WTC11 (cell line): Measurements from ENCODE around the gene C4BPB. TPM values are rescaled to one million over a fixed set of nuclear protein-coding genes. Genes with fewer than 3 reads are reported as not detected.

Experiments used
- ATAC-seq: fragments of 200-7000 bp; cut with Tn5 transposase; 2 replicates; pipeline ENCODE4 v1.10.0; 2021; ENCODE audit warnings: mild to moderate bottlenecking, moderate library complexity
- CTCF ChIA-PET: fragments of 300-600 bp; sonication (Branson Sonifier 250); formaldehyde crosslinking; loops from one replicate; lab custom pipeline; 2021; ENCODE audit warnings: antibody characterized with exemption; lab: Charles Lee
- POLR2A ChIA-PET: fragments of 350-600 bp; sonication (Branson Sonifier 250); formaldehyde crosslinking; loops from one replicate; lab custom pipeline; 2021; ENCODE audit warnings: antibody characterized with exemption; lab: Charles Lee
- DNase-seq: peaks from one replicate; pipeline ENCODE4 v3.0.0; 2021; ENCODE audit warnings: low spot score
- H3K27ac Mint-ChIP-seq: 2 replicates; pipeline ENCODE4 v1.8.0; 2021; ENCODE audit warnings: mixed read lengths
- H3K27me3 Mint-ChIP-seq: 2 replicates; pipeline ENCODE4 v1.8.0; 2021; ENCODE audit warnings: low read depth, mild to moderate bottlenecking, moderate library complexity, mixed read lengths
- H3K36me3 Mint-ChIP-seq: 2 replicates; pipeline ENCODE4 v1.8.0; 2021; ENCODE audit warnings: mixed read lengths
- H3K4me1 Mint-ChIP-seq: 2 replicates; pipeline ENCODE4 v1.8.0; 2022; ENCODE audit warnings: mixed read lengths
- H3K4me3 Mint-ChIP-seq: 2 replicates; pipeline ENCODE4 v1.8.0; 2021; ENCODE audit warnings: mild to moderate bottlenecking, moderate library complexity, mixed read lengths
- H3K9me3 Mint-ChIP-seq: 2 replicates; pipeline ENCODE4 v1.8.0; 2021; ENCODE audit warnings: mixed read lengths
- CREB1 ChIP-seq: sonication (generic); formaldehyde crosslinking; IDR thresholded peaks from 2 replicates; pipeline ENCODE4 v1.8.0; 2023; ENCODE audit warnings: mild to moderate bottlenecking, missing genetic modification reagents
- EMX1 ChIP-seq: fragments of 250-450 bp; sonication (Bioruptor Pico); IDR thresholded peaks from 2 replicates; pipeline ENCODE4 v1.8.0; 2021; ENCODE audit warnings: mild to moderate bottlenecking
- FOXP1 ChIP-seq: sonication (generic); formaldehyde crosslinking; IDR thresholded peaks from 2 replicates; pipeline ENCODE4 v1.8.0; 2022; ENCODE audit warnings: missing genetic modification reagents, mild to moderate bottlenecking, moderate library complexity, borderline replicate concordance
- JAZF1 ChIP-seq: fragments of 250-450 bp; sonication (Bioruptor Pico); IDR thresholded peaks from 2 replicates; pipeline ENCODE4 v1.9.0; 2021; ENCODE audit warnings: moderate library complexity, mild to moderate bottlenecking, inconsistent platforms
- NFATC4 ChIP-seq: fragments of 250-450 bp; sonication (Bioruptor Pico); IDR thresholded peaks from 2 replicates; pipeline ENCODE4 v1.9.0; 2021; ENCODE audit warnings: mild to moderate bottlenecking
- NR3C1 ChIP-seq: sonication (generic); formaldehyde crosslinking; conservative IDR thresholded peaks from 2 replicates; pipeline ENCODE4 v1.8.1; 2023; ENCODE audit warnings: low read depth, mild to moderate bottlenecking, missing genetic modification reagents
- PRRX2 ChIP-seq: fragments of 250-450 bp; sonication (Bioruptor Pico); IDR thresholded peaks from 2 replicates; pipeline ENCODE4 v1.8.0; 2021; ENCODE audit warnings: mild to moderate bottlenecking
- RORB ChIP-seq: fragments of 250-450 bp; sonication (Bioruptor Pico); IDR thresholded peaks from 2 replicates; pipeline ENCODE4 v1.9.0; 2021; ENCODE audit warnings: mild to moderate bottlenecking
- ZNF121 ChIP-seq: sonication (generic); formaldehyde crosslinking; IDR thresholded peaks from 2 replicates; pipeline ENCODE4 v1.8.0; 2023; ENCODE audit warnings: missing genetic modification reagents
- ZNF138 ChIP-seq: sonication (generic); formaldehyde crosslinking; conservative IDR thresholded peaks from 2 replicates; pipeline ENCODE4 v1.8.1; 2022; ENCODE audit warnings: mild to moderate bottlenecking, moderate library complexity, missing genetic modification reagents
- total RNA-seq: library from RNA; stranded (reverse); gene quantifications from 3 replicates; pipeline ENCODE4 v1.2.3, GENCODE V29; 2021
- TF ChIP-seq, protein P1 (sequence below): fragments of 250-450 bp; sonication (Bioruptor Pico); IDR thresholded peaks from 2 replicates; pipeline ENCODE4 v1.9.0; 2021; ENCODE audit warnings: mild to moderate bottlenecking, borderline replicate concordance
- TF ChIP-seq, protein P2 (sequence below): fragments of 250-450 bp; sonication (Bioruptor Pico); IDR thresholded peaks from 2 replicates; pipeline ENCODE4 v1.9.0; 2021; ENCODE audit warnings: mild to moderate bottlenecking
- TF ChIP-seq, protein P3 (sequence below): fragments of 250-450 bp; sonication (Bioruptor Pico); IDR thresholded peaks from 2 replicates; pipeline ENCODE4 v1.8.0; 2021; ENCODE audit warnings: mild to moderate bottlenecking
- TF ChIP-seq, protein P4 (sequence below): fragments of 250-450 bp; sonication (Bioruptor Pico); conservative IDR thresholded peaks from 2 replicates; pipeline ENCODE4 v1.9.0; 2021; ENCODE audit warnings: mild to moderate bottlenecking

C4BPB gene
- total RNA-seq, 1 experiment from 2014 or later = 0.26 TPM

DNA sequence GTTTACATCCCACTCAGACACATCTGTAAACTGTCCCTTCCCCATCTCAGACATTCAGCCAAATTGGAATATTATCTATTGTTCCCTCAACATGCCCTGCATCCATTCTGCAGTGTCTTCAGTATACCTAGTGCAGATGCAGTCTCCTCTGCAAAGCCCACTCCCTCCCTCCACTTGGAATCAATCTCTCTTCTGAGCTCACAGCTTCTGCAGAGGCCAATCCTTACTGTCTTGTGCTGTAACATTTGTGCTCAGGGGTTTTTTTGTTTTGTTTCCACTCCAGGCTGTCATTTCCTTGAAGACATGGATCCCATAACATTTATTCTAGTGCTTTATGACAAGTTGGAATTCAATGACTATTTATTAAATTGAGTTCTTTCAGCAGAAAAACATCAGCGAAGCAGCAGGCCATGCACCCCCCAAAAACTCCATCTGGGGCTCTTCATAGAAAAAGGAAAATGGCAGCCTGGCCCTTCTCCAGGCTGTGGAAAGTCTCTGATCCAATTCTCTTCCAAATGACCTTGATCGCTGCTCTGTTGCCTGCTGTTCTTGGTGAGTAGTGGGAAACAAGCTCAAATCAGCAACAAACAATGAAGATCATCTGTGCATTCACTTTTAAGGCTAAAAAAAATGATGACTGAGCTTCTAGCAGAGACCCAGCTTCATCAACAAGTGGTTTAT lies 24.1 kb downstream of the C4BPB start (continued):
- TF ChIP-seq, protein P1, sequence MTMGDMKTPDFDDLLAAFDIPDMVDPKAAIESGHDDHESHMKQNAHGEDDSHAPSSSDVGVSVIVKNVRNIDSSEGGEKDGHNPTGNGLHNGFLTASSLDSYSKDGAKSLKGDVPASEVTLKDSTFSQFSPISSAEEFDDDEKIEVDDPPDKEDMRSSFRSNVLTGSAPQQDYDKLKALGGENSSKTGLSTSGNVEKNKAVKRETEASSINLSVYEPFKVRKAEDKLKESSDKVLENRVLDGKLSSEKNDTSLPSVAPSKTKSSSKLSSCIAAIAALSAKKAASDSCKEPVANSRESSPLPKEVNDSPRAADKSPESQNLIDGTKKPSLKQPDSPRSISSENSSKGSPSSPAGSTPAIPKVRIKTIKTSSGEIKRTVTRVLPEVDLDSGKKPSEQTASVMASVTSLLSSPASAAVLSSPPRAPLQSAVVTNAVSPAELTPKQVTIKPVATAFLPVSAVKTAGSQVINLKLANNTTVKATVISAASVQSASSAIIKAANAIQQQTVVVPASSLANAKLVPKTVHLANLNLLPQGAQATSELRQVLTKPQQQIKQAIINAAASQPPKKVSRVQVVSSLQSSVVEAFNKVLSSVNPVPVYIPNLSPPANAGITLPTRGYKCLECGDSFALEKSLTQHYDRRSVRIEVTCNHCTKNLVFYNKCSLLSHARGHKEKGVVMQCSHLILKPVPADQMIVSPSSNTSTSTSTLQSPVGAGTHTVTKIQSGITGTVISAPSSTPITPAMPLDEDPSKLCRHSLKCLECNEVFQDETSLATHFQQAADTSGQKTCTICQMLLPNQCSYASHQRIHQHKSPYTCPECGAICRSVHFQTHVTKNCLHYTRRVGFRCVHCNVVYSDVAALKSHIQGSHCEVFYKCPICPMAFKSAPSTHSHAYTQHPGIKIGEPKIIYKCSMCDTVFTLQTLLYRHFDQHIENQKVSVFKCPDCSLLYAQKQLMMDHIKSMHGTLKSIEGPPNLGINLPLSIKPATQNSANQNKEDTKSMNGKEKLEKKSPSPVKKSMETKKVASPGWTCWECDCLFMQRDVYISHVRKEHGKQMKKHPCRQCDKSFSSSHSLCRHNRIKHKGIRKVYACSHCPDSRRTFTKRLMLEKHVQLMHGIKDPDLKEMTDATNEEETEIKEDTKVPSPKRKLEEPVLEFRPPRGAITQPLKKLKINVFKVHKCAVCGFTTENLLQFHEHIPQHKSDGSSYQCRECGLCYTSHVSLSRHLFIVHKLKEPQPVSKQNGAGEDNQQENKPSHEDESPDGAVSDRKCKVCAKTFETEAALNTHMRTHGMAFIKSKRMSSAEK = no peak
- no peak for TF ChIP-seq EMX1
- TF ChIP-seq FOXP1 (CRISPR knock-in tag) = no peak
- no peak for TF ChIP-seq ZNF121 (CRISPR knock-in tag)
- TF ChIP-seq CREB1 (CRISPR knock-in tag) = no peak
- TF ChIP-seq, protein P2, sequence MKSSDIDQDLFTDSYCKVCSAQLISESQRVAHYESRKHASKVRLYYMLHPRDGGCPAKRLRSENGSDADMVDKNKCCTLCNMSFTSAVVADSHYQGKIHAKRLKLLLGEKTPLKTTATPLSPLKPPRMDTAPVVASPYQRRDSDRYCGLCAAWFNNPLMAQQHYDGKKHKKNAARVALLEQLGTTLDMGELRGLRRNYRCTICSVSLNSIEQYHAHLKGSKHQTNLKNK (CRISPR knock-in tag) = no peak
- TF ChIP-seq JAZF1 (CRISPR knock-in tag) = no peak

DNA sequence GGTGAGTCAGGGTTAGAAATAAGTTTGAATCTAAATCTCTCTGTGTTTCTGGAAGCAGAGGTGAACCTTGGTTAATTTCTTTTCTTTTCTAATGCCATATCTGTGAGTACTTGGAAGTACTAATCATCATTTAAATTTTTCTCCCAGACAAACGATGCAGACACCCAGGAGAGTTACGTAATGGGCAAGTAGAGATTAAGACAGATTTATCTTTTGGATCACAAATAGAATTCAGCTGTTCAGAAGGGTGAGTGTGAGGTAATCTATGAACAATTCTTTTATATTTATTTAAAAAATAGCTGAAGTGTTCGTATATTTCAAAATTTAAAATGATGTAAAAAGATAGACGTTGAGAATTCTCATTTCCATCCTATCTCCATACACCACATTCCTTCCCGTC lies 26.6 kb downstream of the C4BPB start:
- Mint-ChIP-seq H3K27ac (no peak overlapping the region), H3K27me3 (no peaks in the 10 kb centered on the region), H3K36me3 (no peaks in the 10 kb centered on the region), H3K4me3 (no peak overlapping the region), H3K4me1 (no peaks in the 10 kb centered on the region), H3K9me3 (no peaks in the 10 kb centered on the region)
- ATAC-seq = no peak
- ChIA-PET CTCF (no interaction called here), POLR2A (no interaction called here)
- TF ChIP-seq, protein P3, sequence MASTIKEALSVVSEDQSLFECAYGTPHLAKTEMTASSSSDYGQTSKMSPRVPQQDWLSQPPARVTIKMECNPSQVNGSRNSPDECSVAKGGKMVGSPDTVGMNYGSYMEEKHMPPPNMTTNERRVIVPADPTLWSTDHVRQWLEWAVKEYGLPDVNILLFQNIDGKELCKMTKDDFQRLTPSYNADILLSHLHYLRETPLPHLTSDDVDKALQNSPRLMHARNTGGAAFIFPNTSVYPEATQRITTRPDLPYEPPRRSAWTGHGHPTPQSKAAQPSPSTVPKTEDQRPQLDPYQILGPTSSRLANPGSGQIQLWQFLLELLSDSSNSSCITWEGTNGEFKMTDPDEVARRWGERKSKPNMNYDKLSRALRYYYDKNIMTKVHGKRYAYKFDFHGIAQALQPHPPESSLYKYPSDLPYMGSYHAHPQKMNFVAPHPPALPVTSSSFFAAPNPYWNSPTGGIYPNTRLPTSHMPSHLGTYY = no peak
- DNase-seq = no peak

DNA sequence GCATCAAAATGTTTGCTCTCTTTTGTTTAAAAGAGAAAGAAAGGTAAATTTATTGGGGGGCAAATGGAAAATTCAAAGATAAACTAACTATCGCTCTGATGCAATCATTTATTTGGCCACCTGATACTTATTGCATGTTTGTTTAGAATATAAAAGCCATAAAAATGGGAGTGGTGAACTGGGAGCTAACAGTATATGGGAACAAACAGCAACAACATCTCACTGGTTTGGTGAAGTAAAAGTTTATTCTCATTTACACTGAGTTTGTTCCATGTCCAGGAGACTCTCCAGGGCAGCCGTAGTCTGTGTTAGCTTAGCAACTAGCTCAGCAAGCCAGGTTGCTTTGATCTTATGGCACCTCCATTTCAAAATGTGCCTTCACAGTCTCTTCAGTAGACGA lies 35.7 kb downstream of the C4BPB start:
- Mint-ChIP-seq H3K9me3 (peaks cover 31% of the 10 kb centered on the region), H3K27ac (no peak overlapping the region), H3K4me3 (no peak overlapping the region), H3K4me1 (peaks cover 5% of the 10 kb centered on the region)
- POLR2A ChIA-PET = no interaction called here
- no peak for ATAC-seq
- no peak for TF ChIP-seq NFATC4 (CRISPR knock-in tag)
- TF ChIP-seq, protein P4, sequence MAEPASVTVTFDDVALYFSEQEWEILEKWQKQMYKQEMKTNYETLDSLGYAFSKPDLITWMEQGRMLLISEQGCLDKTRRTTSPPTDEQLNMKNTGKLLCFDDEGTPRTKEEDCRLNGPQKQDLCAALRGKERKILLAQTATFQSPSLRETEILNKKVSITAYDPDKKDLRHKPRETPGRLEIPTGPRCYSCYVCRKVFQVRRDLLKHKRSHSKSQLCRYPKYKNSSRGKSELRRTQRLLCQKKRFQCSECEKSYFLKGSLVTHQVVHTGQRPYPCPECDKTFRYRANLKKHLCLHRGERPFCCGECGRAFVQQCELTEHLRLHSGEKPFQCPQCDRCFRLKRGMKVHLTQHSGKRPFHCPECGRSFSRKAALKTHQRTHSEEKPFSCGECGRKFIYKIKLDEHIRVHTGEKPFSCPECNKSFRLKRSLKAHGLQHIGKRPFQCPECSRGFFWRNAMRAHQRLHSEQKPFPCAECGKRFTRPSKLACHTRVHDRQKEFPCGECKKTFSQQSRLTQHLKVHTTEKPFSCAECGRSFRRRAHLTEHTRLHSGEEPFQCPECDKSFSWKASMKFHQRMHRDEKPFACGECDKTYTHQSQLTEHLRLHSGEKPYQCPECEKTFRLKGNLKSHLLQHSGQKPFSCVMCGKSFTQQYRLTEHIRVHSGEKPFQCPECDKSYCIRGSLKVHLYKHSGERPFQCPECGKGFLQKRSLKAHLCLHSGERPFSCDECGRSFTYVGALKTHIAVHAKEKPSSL = no peak
- TF ChIP-seq, all 79 proteins: peak for 0
- Mint-ChIP-seq H3K36me3 (peaks cover 18% of the 10 kb centered on the region), H3K27me3 (no peaks in the 10 kb centered on the region; the same call in 1 of the 2 replicates)
- CTCF ChIA-PET = no interaction called here
- DNase-seq = no peak

DNA sequence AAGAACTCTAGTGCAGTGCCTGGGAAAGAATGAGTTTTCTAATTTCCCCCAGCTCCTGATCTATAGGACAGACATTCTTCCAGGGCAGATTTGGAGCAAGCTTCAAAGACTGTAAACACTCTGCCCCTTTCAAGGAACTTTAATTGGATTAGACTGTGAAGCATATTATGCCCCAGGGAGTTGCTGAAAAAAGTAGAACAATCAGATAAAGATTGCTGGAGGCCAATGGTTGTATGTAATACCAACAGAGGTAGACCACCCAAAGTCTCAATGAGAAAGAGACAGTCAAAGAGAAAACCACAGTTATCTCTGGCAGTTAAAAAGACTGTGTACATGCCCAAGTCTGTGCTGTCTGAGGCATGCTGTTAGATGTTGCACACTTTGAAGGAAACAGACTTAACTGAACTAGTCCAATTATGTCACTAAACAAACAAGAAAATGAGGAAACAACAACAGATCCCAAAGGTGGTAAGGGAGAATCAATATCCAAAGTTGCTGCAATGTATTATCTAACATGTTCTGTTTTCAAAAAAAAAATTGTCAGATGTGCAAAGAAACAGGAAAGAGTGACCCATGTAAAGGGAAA lies 39.8 kb downstream of the C4BPB start:
- no peaks in the 10 kb centered on the region; the same call in 1 of the 2 replicates for H3K27me3 Mint-ChIP-seq
- TF ChIP-seq NR3C1 (CRISPR knock-in tag) (no peak), RORB (CRISPR knock-in tag) (no peak), PRRX2 (CRISPR knock-in tag) (no peak), ZNF138 (no peak)
- H3K27ac Mint-ChIP-seq = no peak overlapping the region
- H3K36me3 Mint-ChIP-seq = peaks cover 24% of the 10 kb centered on the region
- ChIA-PET POLR2A (no interaction called here), CTCF (no interaction called here)
- ATAC-seq (no peak), DNase-seq (no peak)
- H3K4me3 Mint-ChIP-seq = no peak overlapping the region
- peaks cover 45% of the 10 kb centered on the region for H3K9me3 Mint-ChIP-seq
- peaks cover 5% of the 10 kb centered on the region for H3K4me1 Mint-ChIP-seq
